Measurements from ENCODE around the gene SSX2IP.

SSX2IP gene

DNA sequence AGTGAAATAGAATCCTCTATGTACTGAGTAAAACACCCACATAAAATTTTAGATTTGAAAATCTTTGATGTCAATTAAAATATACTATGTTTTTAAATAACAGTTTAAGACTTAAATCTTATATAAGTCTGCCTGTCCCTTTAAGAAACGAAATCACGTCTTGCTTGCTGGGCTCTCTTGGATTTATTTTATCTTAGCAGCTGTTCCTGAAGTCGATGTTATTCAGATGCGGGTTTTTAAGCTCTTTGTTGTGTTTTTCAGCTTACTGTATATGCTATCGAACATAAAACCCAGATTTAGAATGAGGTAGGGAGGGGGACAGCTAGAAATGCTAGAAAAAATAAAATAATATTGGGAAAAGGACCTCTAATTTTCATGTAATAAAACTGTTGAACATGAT is 11.1 kb upstream of the SSX2IP start:
- in situ Hi-C loops (cut with HindIII; ENCODE audit: low pct_unique_long_range_greater_than_20kb, low sequenced_read_pairs) = no loop called here
- no peak for DNase-seq (ENCODE audit: low read depth in 1 of 2, low spot score in 1 of 2)
- no peak for TF ChIP-seq JUND (IDR thresholded peaks at IDR 0.05; ENCODE audit: low read depth)

DNA sequence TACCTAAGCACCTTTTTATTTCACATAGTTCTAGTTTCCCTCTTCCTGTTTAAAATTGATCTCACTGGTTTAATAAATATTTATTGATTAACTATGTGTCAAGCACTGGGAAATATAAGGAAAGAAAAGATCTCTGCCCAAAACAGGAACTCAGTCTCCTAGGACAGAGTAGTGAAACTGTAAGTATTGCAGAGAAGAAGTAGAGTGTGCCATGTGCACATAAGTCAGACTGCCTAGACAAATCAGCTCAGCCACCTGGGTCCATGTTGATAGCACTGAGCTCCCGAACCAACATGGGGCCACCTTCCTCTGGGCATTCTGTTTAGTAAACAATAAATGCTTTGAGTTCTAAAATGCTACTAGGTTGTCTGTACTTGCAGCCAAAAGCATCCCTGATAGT is 9.8 kb upstream of the SSX2IP start:
- in situ Hi-C loops (cut with HindIII; ENCODE audit: low pct_unique_long_range_greater_than_20kb, low sequenced_read_pairs) = no loop called here
- TF ChIP-seq JUND (IDR thresholded peaks at IDR 0.05; ENCODE audit: low read depth) = no peak
- no peak for DNase-seq (ENCODE audit: low read depth in 1 of 2, low spot score in 1 of 2)

DNA sequence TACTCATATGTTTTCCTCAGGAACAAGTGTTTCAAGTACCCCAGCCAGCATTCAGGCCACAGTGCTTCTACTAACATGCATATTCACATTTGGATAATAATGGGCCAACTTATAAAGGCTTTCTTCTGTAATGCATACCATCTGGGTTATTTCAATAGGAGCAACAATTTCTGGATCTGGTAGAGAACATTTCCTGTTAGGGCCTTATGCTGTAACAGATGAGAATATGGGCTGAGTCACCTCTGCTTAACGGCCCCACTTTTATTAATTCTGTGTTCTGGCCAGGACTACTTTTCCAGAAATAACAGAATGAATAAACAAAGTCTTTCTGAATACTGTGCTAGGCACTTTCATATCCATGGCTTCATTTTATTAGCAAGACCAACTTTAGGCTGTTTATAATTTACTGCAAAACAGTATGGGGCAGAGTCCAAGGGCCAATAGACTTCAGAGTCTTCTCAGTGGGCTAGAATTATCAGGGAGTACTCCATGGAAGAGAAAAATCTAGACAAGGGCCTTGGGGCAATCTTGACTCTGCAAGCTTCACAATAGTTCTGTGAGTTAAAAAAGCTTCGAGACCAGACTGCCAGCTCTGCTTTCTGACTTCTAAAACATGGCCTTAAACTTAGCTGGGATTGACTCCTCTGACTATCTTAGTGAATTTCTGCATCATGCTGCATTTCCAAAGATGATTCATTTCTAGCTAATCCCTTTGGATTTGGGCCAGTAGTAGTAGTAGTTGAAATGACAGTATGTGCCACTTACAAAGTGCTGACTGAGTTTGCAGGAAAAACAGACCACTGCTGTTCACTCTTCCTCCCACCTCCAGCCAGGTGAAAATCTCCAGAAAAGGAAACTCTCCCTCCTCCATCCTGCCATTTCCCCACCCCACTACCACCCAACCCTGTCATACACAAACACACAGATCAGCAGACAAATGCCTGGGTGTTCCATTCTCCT is 8.2 kb upstream of the SSX2IP start:
- in situ Hi-C loops (cut with HindIII; ENCODE audit: low pct_unique_long_range_greater_than_20kb, low sequenced_read_pairs) = no loop called here
- no peak for TF ChIP-seq JUND (IDR thresholded peaks at IDR 0.05; ENCODE audit: low read depth)
- DNase-seq (ENCODE audit: low read depth in 1 of 2, low spot score in 1 of 2) = no peak

GRCh38 chr1:84693785-84694184 is 3.5 kb upstream of the SSX2IP start:
- no peak for DNase-seq (ENCODE audit: low read depth in 1 of 2, low spot score in 1 of 2)
- in situ Hi-C loops (cut with HindIII; ENCODE audit: low pct_unique_long_range_greater_than_20kb, low sequenced_read_pairs) = no loop called here
- no peak for TF ChIP-seq JUND (IDR thresholded peaks at IDR 0.05; ENCODE audit: low read depth)

GRCh38 chr1:84693005-84693404 is 2.7 kb upstream of the SSX2IP start:
- DNase-seq (ENCODE audit: low read depth in 1 of 2, low spot score in 1 of 2) = no peak
- in situ Hi-C loops (cut with HindIII; ENCODE audit: low pct_unique_long_range_greater_than_20kb, low sequenced_read_pairs) = no loop called here
- no peak for TF ChIP-seq JUND (IDR thresholded peaks at IDR 0.05; ENCODE audit: low read depth)

GRCh38 chr1:84692391-84692790 is 2.1 kb upstream of the SSX2IP start:
- no peak for TF ChIP-seq JUND (IDR thresholded peaks at IDR 0.05; ENCODE audit: low read depth)
- in situ Hi-C loops (cut with HindIII; ENCODE audit: low pct_unique_long_range_greater_than_20kb, low sequenced_read_pairs) = no loop called here
- DNase-seq (ENCODE audit: low read depth in 1 of 2, low spot score in 1 of 2) = no peak

GRCh38 chr1:84691122-84691783 is 992 bp upstream of the SSX2IP start:
- TF ChIP-seq JUND (IDR thresholded peaks at IDR 0.05; ENCODE audit: low read depth) = no peak
- no peak for DNase-seq (ENCODE audit: low read depth in 1 of 2, low spot score in 1 of 2)
- in situ Hi-C loops (cut with HindIII; ENCODE audit: low pct_unique_long_range_greater_than_20kb, low sequenced_read_pairs) = no loop called here

DNA sequence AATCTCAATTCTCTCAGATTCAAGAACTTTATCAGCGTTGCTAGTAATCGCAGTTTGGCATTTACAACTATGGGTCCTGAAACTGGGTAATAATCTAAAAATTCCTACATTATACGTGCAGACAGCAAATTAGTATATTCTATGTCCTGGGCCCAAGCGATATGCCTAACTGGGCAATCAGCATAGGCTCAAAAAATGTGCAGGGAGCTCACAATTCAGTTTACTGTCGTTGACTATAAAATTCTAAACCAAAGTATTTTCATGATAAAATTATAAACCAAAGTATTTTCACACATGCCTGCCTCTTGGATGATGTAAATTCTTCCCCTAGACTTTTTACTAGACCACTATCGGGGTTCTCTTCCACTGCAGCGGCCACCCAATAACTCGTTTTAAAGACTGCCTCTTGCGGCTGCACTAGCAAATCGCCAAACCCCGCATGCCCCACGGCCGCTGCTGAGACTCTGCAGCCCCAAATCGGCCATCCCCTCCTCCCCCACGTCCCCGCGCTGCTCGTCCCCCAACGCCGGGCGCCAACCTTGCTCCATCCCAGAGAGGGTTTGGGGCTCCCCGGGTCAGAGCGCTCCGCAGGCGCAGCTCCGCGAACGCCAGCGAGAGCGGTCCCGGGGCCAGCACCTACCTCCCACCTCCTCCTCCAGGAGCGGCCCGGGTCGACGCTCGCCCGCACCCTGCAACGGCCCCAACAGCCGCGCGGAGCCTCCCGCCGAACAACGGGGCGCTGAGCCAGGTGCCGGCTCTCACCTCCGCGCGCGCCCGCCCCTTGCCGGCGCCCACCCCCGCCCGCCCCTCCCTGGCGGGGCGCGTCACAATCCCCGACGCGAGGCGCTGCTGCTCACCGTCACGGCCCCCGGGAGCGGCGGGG is 506 bp downstream of the SSX2IP start:
- no peak for DNase-seq (ENCODE audit: low read depth in 1 of 2, low spot score in 1 of 2)
- no peak for TF ChIP-seq JUND (IDR thresholded peaks at IDR 0.05; ENCODE audit: low read depth)

GRCh38 chr1:84688463-84689061 is 1.7 kb downstream of the SSX2IP start:
- no peak for TF ChIP-seq JUND (IDR thresholded peaks at IDR 0.05; ENCODE audit: low read depth)
- in situ Hi-C loops (cut with HindIII; ENCODE audit: low pct_unique_long_range_greater_than_20kb, low sequenced_read_pairs) = no loop called here

More for the DNA sequence above, 506 bp downstream of the SSX2IP start:
- in situ Hi-C loops (cut with HindIII; ENCODE audit: low pct_unique_long_range_greater_than_20kb, low sequenced_read_pairs) = no loop called here

GRCh38 chr1:84687714-84688462 is 2.4 kb downstream of the SSX2IP start:
- no peak for TF ChIP-seq JUND (IDR thresholded peaks at IDR 0.05; ENCODE audit: low read depth)
- in situ Hi-C loops (cut with HindIII; ENCODE audit: low pct_unique_long_range_greater_than_20kb, low sequenced_read_pairs) = no loop called here
- no peak for DNase-seq (ENCODE audit: low read depth in 1 of 2, low spot score in 1 of 2)

More at GRCh38 chr1:84688463-84689061, 1.7 kb downstream of the SSX2IP start:
- no peak for DNase-seq (ENCODE audit: low read depth in 1 of 2, low spot score in 1 of 2)

DNA sequence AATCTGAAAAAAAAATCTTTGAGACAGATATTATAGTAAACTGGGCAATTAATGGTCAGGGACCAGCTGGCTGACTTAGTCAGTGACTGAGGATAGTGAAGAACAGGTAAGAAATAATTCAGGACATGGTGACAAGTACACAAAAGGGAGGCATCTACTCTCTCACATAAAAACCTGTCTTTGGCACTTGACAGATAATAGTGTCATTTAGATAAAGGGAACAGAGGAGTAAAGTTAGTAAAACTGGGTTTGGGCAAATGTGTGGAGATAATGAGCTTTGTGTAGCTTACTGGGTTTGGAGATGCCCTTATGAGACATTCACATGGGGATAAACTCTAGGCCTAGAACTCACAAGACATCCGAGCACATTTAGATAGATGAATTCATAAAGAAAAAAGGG is 4.0 kb downstream of the SSX2IP start:
- in situ Hi-C loops (cut with HindIII; ENCODE audit: low pct_unique_long_range_greater_than_20kb, low sequenced_read_pairs) = no loop called here
- DNase-seq (ENCODE audit: low read depth in 1 of 2, low spot score in 1 of 2) = no peak
- TF ChIP-seq JUND (IDR thresholded peaks at IDR 0.05; ENCODE audit: low read depth) = no peak

All from T47D (cell line).